IMR-90 (cell line): ENCODE data around the gene CCDC61. TPM values are rescaled to one million over a fixed set of nuclear protein-coding genes. Genes with fewer than 3 reads are reported as not detected.

Source experiments
- ATAC-seq: fragments of 200-7000 bp; cut with Tn5 transposase; 2 replicates; pipeline ENCODE4 v1.9.1; 2020; ENCODE audit warnings: low read depth, mild to moderate bottlenecking, moderate library complexity
- BruUV-seq: library from RNA; stranded (reverse); fragments of 400-500 nt; replicated peaks from 2 replicates; lab custom pipeline; 2021; lab: Mats Ljungman, UMichigan
- CTCF ChIA-PET: fragments of 300-600 bp; formaldehyde crosslinking; extraction: SDS; loops from one replicate; lab custom pipeline; 2021; ENCODE audit warnings: antibody characterized with exemption; lab: Yijun Ruan, JAX
- POLR2A ChIA-PET: fragments of 300-600 bp; sonication (Branson Sonifier 250); formaldehyde crosslinking; loops from one replicate; lab custom pipeline; 2022; ENCODE audit warnings: antibody characterized with exemption; ENCODE audit not compliant: unreplicated experiment; lab: Charles Lee
- DNase-seq: peaks from one replicate; pipeline ENCODE4 v3.0.0; 2013
- H2AFZ ChIP-seq: replicated peaks from 2 replicates; pipeline ENCODE3; 2013; ENCODE audit warnings: low read length, mild to moderate bottlenecking; ENCODE audit not compliant: poor library complexity
- H2AK5ac ChIP-seq: 2 replicates; pipeline ENCODE4 v1.6.1; 2013; ENCODE audit warnings: low read depth, low read length, inconsistent platforms
- H2AK9ac ChIP-seq: replicated peaks from 2 replicates; pipeline ENCODE3; 2013; ENCODE audit warnings: mild to moderate bottlenecking, low read depth, low read length, moderate library complexity; ENCODE audit not compliant: poor library complexity
- H2BK120ac ChIP-seq: 2 replicates; pipeline ENCODE4 v1.6.1; 2013; ENCODE audit warnings: low read depth, low read length, inconsistent platforms
- H2BK15ac ChIP-seq: 3 replicates; pipeline ENCODE4 v1.6.1; 2013; ENCODE audit warnings: low read depth, low read length, inconsistent platforms
- H2BK20ac ChIP-seq: 2 replicates; pipeline ENCODE4 v1.6.1; 2013; ENCODE audit warnings: low read depth, mild to moderate bottlenecking, inconsistent platforms, low read length, moderate library complexity
- H2BK5ac ChIP-seq: 2 replicates; pipeline ENCODE4 v1.6.1; 2013; ENCODE audit warnings: mild to moderate bottlenecking, low read depth, low read length, inconsistent platforms; ENCODE audit not compliant: poor library complexity, severe bottlenecking
- H3K14ac ChIP-seq: replicated peaks from 2 replicates; pipeline ENCODE4 v1.6.1; 2013; ENCODE audit warnings: low read depth, low read length, inconsistent platforms
- H3K18ac ChIP-seq: 2 replicates; pipeline ENCODE4 v1.6.1; 2013; ENCODE audit warnings: low read depth, low read length, control low read depth
- H3K23ac ChIP-seq: 2 replicates; pipeline ENCODE4 v1.6.1; 2013; ENCODE audit warnings: low read depth, low read length, inconsistent platforms
- H3K27ac ChIP-seq: 2 replicates; pipeline ENCODE4 v1.5.1; 2013; ENCODE audit warnings: mild to moderate bottlenecking, control low read depth, low read length; ENCODE audit not compliant: insufficient read depth
- H3K27me3 ChIP-seq: 2 replicates; pipeline ENCODE4 v1.6.1; 2013; ENCODE audit warnings: low read length; ENCODE audit not compliant: control insufficient read depth, insufficient read depth
- H3K36me3 ChIP-seq: 2 replicates; pipeline ENCODE4 v1.6.1; 2013; ENCODE audit warnings: low read length, mixed read lengths; ENCODE audit not compliant: control insufficient read depth, insufficient read depth
- H3K4ac ChIP-seq: 2 replicates; pipeline ENCODE4 v1.6.1; 2013; ENCODE audit warnings: low read depth, low read length, inconsistent platforms
- H3K4me1 ChIP-seq: 2 replicates; pipeline ENCODE4 v1.6.1; 2013; ENCODE audit warnings: low read length, mixed read lengths; ENCODE audit not compliant: control insufficient read depth, insufficient read depth
- H3K4me2 ChIP-seq: 2 replicates; pipeline ENCODE4 v1.6.1; 2013; ENCODE audit warnings: low read depth, mild to moderate bottlenecking, control low read depth, low read length, moderate library complexity
- H3K4me3 ChIP-seq: 2 replicates; pipeline ENCODE4 v1.5.1; 2013; ENCODE audit warnings: low read depth, mild to moderate bottlenecking, control low read depth, low read length, moderate library complexity; ENCODE audit not compliant: insufficient read depth
- H3K56ac ChIP-seq: 2 replicates; pipeline ENCODE4 v1.6.1; 2013; ENCODE audit warnings: low read length, inconsistent platforms; ENCODE audit not compliant: insufficient read depth; ENCODE audit errors: extremely low read depth
- H3K79me1 ChIP-seq, 2 experiments: 2 replicates each; pipeline ENCODE4 v1.6.1; 2013; ENCODE audit warnings: low read length in 2 of 2, inconsistent platforms in 1 of 2, low read depth in 1 of 2
- H3K9ac ChIP-seq: 2 replicates; pipeline ENCODE4 v1.6.1; 2013; ENCODE audit warnings: low read depth, low read length, control low read depth
- H3K9me1 ChIP-seq: 2 replicates; pipeline ENCODE4 v1.6.1; 2013; ENCODE audit warnings: low read length, inconsistent platforms; ENCODE audit not compliant: insufficient read depth
- H3K9me3 ChIP-seq: 2 replicates; pipeline ENCODE4 v1.6.1; 2013; ENCODE audit warnings: low read length; ENCODE audit not compliant: control insufficient read depth, insufficient read depth
- H4K20me1 ChIP-seq: 2 replicates; pipeline ENCODE4 v1.6.1; 2013; ENCODE audit warnings: low read length, inconsistent platforms; ENCODE audit not compliant: insufficient read depth
- H4K5ac ChIP-seq: 2 replicates; pipeline ENCODE4 v1.6.1; 2013; ENCODE audit warnings: mild to moderate bottlenecking, low read depth, low read length, control low read depth
- H4K8ac ChIP-seq, 2 experiments: 2 replicates each; pipeline ENCODE4 v1.6.1; 2013; ENCODE audit warnings: low read depth in 2 of 2, low read length in 2 of 2, control low read depth in 1 of 2, inconsistent platforms in 1 of 2
- H4K91ac ChIP-seq: 2 replicates; pipeline ENCODE4 v1.6.1; 2013; ENCODE audit warnings: low read depth, low read length, inconsistent platforms; ENCODE audit not compliant: insufficient read depth
- CEBPB ChIP-seq: IDR thresholded peaks from 2 replicates; pipeline ENCODE4 v1.6.1; 2012; ENCODE audit warnings: low read depth, low read length, improper control_type of control experiment
- WGBS, 2 experiments: methylation state at CpG; one replicate each; pipeline versions ENCODE4 v1.1.5 to v1.1.7; 2013; ENCODE audit warnings: missing lambda C conversion rate in 2 of 2; ENCODE audit not compliant: insufficient read length in 1 of 2; ENCODE audit errors: extremely low coverage in 2 of 2; 5-methylcytosine and 5-hydroxymethylcytosine counted together
- dilution Hi-C: fragments of 300-500 bp; cut with HindIII; formaldehyde crosslinking; loops from one replicate; pipeline ENCODE4 v1.14.3; 2018; ENCODE audit warnings: low sequenced_read_pairs; ENCODE audit not compliant: unreplicated experiment
- in situ Hi-C: fragments of 300-500 bp; cut with MboI; formaldehyde crosslinking; loops from 3 replicates; pipeline ENCODE4 v1.14.3; 2019; ENCODE audit warnings: low sequenced_read_pairs, inconsistent platforms, mixed read lengths
- intact Hi-C: fragments of 100-400 bp; cut with micrococcal nuclease; formaldehyde crosslinking; loops from 2 replicates; pipeline ENCODE4 v1.10.0; 2022
- polyA plus RNA-seq, 3 experiments: library from polyadenylated mRNA; depleted of rRNA; stranded (reverse); fragments of >200 nt; gene quantifications; 2 replicates each; pipeline ENCODE4 v1.2.3, GENCODE V29; 2012; ENCODE audit warnings: low replicate concordance in 1 of 3
- total RNA-seq: library from RNA; depleted of rRNA; stranded (reverse); fragments of >200 nt; gene quantifications from 2 replicates; pipeline ENCODE4 v1.2.3, GENCODE V29; 2012
- TF ChIP-seq, protein P1 (sequence below): fragments of 150-350 bp; IDR thresholded peaks from 2 replicates; pipeline ENCODE4 v1.6.1; 2016; ENCODE audit warnings: low read depth, mild to moderate bottlenecking, low read length, moderate library complexity, borderline replicate concordance

The CCDC61 gene
- total and polyA plus RNA-seq, 2 of the 4 experiments (the other 2 are of a cell fraction) = 3.2 to 9.1 TPM

DNA sequence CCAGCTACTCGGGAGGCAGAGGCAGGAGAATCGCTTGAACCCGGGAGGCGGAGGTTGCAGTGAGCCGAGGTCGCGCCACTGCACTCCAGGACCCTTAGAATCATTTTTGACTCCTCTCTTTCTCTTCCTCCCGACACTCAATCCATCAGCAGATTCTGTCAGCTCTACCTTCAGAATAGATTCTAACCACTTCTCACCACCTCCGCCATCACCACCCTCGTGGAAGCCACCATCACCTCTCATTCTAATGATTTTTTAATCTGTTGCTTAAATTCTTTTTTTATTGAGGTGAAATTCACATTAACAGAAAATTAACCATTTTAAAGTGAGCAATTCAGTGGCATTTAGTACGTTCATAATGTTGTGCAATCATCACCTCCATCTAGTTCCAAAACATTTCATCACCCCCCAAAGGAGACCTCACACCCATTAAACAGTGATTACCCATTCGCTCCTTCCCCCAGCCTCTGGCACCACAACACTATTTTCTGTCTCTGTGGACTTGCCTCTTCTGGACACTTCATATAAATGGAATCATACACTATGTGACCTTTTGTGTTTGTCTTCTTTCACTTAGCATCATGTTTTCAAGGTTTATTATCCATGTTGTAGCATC, 5.0 kb upstream of the CCDC61 start:
- intact Hi-C loops (loop anchor here (10.0 kb wide), 1 partner anchor 65 kb away; no protein-coding TSS in a partner anchor), dilution Hi-C loops (no loop called here), in situ Hi-C loops (no loop called here)
- Histone ChIP-seq H3K18ac (no peak overlapping the region), H4K20me1 (no peaks in the 10 kb centered on the region), H3K27me3 (peaks cover 17% of the 10 kb centered on the region), H3K79me1 (no peaks in the 10 kb centered on the region), H4K8ac (no peak overlapping the region), H3K23ac (no peak overlapping the region), H2BK15ac (no peak overlapping the region), H4K5ac (no peak overlapping the region), H3K27ac (no peak overlapping the region), H3K4me1 (no peaks in the 10 kb centered on the region), H3K4me3 (no peak overlapping the region), H3K14ac (no peak overlapping the region), H2AFZ (no peak overlapping the region), H3K9ac (no peak overlapping the region), H2BK20ac (no peak overlapping the region), H3K36me3 (no peaks in the 10 kb centered on the region), H3K9me1 (no peaks in the 10 kb centered on the region), H4K91ac (no peak overlapping the region), H2BK120ac (no peak overlapping the region), H2BK5ac (no peak overlapping the region), H3K4ac (no peak overlapping the region), H2AK5ac (no peak overlapping the region), H2AK9ac (no peak overlapping the region), H3K4me2 (no peak overlapping the region), H3K9me3 (no peaks in the 10 kb centered on the region), H3K56ac (no peak overlapping the region)
- POLR2A ChIA-PET = no interaction called here
- peak; percentile 80 for TF ChIP-seq CEBPB
- TF ChIP-seq, protein P1, sequence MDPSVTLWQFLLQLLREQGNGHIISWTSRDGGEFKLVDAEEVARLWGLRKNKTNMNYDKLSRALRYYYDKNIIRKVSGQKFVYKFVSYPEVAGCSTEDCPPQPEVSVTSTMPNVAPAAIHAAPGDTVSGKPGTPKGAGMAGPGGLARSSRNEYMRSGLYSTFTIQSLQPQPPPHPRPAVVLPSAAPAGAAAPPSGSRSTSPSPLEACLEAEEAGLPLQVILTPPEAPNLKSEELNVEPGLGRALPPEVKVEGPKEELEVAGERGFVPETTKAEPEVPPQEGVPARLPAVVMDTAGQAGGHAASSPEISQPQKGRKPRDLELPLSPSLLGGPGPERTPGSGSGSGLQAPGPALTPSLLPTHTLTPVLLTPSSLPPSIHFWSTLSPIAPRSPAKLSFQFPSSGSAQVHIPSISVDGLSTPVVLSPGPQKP = no peak
- DNase-seq (no peak), ATAC-seq (no peak)
- WGBS, 2 experiments = 67% methylated on average over 10 of the region's 12 CpGs; no CpG with 5 or more reads in 1 of the 2 experiments
- CTCF ChIA-PET = no interaction called here
- no TSS peak for BruUV-seq
